GM19438 (cell line): ENCODE measurements around the gene SLC22A12.

Experiments used
- ATAC-seq: cut with Tn5 transposase; IDR thresholded peaks from one replicate; pipeline ENCODE4 v1.9.1; 2021; ENCODE audit warnings: low read depth; ENCODE audit not compliant: unreplicated experiment

SLC22A12 gene

DNA sequence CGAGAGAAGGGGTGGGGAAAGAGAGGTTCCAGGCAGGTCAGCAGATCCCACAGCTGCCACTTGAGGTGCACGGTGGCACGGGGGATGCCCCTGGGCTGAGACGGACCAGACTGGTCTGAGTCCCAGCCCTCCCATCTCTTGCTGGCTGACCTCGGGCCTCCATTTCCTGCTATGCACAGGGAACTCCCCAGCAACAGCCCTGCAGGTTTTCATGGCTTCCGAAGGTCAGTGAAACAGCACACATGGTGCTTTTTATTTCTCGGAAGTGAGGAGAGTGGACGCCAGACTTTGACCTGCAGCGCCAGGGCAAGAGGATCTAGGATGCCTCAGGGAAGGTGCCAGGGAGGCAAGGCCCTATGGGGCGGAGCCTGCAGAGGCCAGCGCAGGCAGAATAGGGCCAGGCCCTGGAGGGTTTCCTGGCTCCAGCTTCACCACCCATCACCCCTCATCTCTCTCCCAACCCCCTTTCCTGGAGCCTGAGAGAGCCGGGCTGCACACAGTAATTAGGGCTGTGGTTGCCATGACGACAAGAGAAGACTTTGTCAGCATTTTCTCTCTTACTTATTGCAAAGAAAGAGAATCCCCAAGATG lies 29.5 kb downstream of the SLC22A12 start:
- no peak for ATAC-seq

DNA sequence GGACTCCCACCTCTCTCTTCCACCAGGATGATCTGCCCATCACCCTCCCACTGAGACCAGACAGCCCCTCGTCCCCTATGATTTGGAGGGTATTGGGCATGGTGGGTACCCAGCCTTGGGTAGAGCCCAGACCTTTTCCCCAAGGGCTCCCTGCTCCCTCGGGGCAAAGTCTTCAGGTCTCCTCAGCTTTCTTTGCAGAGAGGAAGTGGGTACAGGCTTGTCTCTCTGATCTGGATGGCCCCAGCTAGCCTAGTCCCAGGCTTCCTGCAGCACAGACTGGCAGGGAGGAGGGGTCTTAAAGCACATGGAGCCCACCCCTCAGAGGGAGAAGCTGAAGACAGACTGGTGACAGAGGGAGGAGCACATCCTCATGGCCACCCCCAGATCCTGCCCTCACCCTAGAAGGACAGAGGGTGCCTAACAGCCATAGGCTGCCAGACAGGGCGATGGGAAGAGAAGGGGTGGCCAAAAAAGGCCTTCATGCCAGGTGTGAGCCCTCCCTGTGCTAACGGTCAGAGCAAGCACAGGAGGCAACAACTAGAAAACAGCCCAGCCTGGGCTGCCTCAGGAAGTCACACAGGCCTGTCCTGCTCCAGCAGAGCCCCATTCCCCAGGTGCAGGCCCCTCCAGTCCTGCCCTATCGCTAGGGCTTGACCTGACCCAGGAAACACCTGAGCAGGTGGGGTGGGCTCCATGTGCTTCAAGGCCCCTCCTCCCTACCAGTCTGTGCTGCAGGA lies 30.4 kb downstream of the SLC22A12 start:
- no peak for ATAC-seq

DNA sequence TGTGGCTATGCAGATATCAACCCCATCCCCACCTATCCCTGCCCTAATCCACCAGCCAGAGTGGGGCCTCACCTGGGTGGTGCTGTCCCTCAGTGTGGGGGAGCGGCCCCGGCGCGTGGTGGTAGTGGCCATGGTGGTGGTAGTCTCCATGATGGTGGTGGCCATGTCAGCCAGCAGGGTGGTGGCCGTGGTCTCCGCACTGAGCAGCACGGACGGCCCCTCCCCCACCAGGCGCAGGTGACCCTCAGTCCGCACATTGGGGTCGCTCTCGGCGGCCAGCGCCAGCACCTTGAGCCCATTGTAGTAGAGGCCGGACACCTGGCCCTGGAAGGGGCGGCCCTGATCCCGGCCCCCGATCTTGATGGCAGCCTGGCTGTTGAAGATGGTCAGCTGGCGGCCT lies 31.7 kb downstream of the SLC22A12 start:
- ATAC-seq, result no peak

DNA sequence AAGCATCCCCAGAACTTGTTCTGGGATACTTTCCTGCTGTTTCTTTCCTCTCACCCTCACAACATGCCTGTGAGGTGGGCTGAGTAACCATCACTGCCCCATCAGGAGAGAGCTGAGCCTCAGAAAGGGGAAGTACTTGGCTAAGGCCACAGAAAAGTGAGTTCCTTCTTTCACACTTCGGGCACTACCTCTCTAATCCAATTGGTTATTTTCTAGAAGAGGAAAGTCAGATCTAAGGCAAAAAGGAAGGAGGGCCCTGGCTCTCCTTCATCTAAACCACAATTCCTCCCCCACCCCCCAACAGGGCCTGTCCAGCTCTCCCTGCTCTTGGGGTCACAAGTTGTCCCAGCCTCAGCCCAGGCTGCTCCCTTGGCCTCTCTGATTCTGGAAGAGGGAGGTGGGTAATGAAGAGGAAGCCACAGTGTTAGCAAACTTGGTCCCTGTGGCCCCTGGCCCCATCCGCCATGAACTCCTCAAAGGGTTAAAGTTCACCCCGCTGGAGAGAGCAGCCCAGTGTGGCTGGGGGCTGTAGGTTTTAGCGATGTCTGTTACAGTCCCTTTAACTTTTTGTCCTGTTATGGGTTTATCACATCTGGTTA lies 34.0 kb downstream of the SLC22A12 start:
- ATAC-seq, result no peak

DNA sequence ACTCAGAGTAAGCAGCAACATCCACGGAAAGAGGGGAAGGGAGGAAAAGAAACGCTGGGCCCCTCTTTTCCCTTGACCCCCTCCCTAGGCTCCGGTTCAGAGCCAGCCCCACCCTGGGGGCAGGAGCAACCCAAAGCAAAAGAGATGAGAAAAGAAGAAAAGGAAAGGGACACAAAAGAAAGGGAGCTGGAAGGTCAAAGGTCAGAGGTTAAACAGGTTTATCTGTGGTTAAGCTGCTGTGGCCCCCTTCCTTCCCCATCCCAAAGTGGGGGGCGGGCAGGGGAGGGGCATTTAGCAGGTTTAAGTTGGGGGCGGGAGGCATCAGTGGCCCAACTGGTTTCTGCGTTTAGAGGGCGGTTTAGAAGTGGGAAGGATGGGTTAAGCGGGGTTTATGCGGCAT lies 35.6 kb downstream of the SLC22A12 start:
- no peak for ATAC-seq

DNA sequence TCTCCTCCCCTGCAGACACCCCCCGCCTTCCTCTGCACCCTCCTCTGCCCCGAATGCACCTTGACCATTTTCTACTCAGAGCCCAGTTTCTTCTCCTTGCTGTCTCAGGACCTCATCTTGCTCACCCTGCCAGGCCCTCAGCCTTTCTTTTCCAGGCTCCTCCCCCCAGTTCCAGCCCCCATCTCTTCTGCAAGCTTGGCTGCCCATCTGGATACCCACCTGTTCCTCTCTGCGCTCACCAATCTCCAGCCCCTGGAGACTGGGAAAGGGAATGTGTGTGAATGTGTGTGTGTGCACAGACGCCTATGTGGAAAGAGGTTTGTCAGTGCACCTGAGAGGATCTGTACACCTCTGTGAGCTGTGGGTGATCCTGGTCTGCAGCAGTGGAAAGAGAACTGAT lies 36.4 kb downstream of the SLC22A12 start:
- ATAC-seq, result no peak

DNA sequence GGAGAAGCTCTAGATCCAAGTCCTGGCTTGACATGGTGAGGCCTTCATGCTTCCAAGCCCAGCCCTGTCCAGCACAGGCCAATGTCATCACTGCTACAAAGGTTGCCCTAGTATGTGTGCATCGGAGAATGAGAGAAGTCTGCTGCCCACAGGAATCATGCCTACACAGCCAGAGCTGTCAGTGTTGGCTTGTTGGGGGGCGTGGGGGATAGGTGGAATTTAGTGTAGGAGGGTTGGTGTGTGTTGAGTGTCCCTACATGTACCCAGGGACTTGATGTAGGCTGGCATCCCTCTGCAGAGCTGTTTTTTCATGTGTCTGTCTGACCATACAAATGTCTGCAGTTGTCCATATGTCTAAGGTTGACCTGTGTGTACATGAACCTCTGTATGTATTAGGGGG lies 37.6 kb downstream of the SLC22A12 start:
- ATAC-seq, result no peak

DNA sequence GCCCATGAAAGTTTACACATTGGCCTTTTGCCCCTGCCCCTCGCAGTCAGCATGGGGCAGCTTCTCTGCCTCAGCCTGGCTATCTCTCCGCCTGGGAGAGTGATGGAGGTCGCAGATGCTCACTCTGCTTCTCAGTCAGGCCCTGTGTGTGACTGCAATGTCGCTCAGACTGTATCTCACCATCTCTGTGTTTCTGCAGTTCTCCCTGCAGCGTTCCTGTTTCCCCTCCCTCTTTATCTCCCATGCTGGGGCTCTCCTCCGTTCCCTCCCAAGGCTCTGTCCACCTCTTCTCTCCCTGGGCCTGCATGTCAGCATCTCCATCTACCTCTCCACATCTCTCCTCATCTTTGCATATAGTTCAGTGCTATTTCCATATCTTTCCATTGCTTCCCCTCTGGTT lies 38.1 kb downstream of the SLC22A12 start:
- ATAC-seq, result no peak

DNA sequence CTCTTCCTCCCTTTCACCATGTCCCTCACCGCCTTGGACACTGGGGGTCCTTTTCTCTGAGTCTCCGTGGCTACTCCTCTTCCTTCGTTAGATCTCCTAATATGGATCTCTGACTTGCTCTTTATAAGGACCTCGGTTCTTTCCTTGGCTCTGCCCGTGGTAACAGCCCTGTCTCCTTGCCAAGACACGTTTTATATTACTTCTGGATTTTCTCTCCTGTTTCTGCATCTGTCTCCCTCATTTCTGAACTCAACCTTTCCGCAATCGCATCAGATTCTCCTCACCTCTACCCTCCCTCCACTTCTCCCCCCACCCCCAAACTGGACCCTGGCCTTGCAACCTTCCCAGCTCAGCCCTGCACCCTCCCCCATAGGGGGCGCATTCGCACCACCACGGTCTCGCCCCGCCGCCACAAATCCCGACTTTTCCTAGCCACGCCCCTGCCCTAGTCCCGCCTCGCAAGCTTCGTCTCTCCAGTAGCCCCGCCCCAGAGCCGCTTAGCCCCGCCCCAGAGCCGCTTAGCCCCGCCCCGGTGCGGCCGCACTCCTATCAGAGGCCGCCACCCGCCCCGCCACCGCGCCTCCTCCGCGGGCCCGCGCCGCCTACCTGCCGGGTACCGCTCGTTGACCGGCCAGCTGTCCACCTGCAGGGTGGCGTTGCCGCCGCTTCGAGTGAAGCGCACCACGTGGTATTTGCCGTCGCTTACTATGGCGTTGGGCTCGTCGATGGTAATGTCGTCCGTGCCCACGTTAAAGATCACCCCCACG lies 39.0 kb downstream of the SLC22A12 start:
- no peak for ATAC-seq

DNA sequence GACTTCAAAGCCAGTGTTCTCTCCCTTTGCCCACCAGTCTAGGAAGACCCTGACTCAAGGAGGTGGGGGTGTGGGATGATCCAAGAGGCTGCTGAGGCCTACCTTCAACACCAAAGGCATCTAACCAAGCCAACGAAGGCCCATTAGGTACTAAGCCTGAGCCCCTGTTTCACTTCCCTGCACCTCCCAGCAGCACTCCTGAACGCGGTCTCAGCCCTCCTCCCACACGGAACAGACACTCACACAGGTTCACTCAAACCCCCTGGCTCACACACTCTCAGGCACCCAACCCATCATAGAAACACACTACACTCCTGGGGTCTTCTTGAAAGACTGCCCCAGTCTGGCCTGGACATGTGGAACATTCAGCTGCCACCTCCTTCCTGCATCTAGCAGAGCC lies 40.7 kb downstream of the SLC22A12 start:
- ATAC-seq, result no peak

DNA sequence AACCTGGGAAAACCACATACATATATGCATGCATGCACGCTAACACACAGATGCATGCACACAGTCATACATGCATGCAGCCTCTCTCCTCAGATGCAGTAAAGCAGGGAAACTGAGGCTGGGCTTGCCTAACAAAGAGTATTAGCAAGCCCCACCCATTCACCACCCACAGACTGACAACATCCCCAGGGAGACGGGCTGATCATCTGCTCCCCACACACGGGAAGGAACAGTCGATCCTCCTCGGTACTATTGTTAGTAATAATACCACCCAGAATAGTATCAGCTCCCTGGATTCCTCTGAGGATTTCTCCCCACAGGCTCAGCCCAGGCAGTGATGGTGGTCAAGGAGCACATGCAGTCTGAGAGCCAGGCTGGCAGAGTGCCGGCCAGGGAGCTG lies 41.2 kb downstream of the SLC22A12 start:
- ATAC-seq, result no peak

DNA sequence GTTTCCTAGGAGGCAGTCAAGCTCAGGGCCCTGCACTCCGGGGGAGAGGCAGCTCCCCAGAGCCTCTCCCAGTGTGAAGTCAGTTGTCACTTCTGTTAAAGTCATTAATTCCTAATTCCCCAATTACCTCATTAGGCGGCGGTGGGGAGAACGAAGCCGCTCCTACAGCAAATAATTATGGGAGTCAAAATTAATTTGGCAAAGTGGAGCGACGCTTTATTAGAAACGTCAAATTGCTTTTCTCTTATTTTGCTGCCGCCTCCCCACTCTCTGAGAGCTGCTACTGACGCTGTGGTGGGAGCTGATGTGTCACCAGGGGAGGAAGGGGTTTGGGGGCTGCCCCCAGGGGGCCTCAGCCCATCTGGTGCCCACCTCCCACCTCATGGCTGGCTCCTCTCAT lies 41.6 kb downstream of the SLC22A12 start:
- no peak for ATAC-seq

DNA sequence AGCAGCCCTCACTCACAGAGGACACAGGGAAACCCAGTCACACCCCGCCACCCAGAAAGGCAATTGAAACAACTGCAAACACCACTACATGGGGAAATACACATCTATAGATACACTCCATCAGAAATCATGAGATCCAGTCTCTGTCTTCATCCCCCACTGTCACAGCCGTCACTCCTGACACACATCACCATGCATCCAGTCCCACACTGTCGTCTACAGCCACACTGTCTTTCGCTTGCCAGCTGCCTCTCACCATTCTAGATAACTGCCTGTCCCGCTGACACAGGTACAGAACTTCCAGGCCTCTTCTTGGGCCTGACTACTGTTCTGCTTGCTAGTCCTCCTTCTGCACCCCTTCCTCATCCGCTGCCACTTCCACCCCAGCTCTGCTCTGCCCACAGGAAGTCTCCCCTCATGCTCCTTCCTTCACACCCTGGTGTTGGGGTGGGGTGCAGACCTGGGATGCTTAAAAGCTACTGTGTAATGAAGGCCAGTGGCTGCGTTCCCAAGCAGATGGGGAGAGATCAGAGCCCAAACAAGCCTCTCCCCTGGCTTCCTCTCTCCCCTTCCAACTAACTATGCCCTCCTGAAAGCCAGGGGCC lies 42.6 kb downstream of the SLC22A12 start:
- ATAC-seq, result no peak

DNA sequence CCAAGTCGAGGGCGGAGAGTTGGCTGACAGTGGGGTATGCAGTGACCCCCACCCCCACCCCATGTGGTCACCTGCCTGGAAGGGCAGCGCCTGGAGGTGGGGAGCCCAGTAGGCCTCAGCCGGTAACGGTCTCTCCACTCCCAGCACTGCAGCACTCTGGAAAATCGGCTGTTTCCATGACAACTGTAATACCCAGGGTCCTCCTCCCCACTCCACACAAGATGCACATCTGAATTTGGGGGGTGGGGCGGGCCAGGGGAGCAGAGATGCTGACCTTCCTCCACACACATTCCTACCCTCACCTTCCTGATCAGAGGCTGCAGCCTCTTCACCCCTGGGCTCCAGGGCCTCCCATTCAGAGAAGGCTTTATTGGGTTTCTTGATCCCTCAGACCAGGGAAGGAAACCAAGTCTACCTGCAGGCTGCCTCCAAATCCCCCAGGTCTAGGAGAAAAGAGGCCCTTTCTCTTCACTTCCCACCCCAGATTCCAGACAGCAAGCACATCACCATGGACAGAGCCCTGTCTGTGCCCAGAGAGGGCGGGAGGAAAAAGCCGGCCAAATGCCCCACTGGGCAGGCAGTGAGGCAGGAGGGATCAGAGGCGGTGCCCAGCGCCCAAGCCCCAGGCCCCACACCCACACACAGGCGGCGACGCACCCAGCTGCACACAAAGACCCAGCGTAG lies 46.5 kb downstream of the SLC22A12 start:
- ATAC-seq, result no peak

DNA sequence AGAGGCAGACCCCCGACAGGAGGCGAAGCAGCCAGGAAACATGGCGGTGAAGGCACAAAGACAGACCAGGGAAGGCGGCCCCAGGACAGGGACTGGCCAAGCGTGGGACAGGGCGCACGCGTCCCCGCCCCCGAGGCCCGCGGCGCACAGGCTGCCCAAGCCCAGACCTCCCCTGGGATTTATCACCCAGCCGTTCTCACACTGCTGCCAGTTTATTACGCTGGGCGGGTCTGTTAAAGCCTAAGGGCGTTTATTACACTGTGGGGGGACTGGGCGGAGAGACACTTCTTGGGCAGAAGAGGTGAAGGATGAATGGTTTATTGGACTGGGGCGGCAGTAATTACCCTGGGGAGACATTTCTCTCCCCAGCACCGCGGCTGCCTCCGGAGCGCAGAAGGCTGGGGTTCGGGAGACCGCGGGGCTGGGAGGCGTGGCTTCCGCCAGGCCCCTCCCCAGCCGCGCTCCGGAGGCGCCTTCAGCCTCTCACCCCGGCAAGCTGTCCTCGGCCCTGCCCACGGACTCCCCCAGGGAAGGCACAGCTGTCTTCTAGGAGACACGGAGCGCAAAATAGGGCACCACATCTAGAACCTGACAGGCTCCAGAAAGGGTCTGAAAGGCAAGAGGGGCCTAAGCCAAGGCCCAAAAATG lies 47.1 kb downstream of the SLC22A12 start:
- ATAC-seq, result no peak

DNA sequence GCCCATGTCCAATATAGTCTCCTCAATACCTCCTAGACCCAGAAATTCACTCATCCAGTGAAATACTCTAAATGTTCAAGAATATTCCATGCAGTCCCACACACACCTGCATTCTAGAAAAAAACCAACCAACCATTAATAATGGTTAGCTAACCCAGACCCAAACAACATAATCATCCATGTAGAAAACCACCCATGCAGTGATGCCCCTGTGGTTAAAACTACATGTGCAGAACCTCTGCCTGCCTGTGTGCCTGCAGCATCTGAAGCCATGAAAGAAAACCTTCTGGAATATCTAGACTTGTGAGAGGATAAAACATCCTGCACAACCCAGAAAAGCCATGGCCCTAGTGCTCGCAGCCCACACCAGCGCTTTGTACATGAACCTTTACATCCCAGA lies 47.8 kb downstream of the SLC22A12 start:
- no peak for ATAC-seq

DNA sequence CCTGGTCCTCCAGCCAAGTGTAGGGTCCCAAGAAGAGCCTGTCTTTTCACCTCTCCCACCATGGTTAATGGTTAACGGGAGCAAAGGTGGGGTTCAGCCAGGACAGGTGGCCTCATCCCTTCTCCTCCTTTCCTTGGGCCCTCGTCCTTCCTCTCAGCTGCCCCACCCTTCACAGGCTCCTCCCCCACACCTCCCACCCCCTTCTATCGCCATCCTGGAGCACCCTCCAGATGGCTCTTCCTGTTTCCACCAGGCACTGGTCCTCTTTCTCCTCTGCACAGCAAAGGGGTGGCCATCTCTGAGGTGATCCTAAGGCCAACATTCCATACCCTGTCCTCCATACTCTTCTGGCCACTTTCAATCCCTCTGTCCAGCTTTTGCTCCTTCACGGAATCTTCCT lies 48.9 kb downstream of the SLC22A12 start:
- no peak for ATAC-seq

DNA sequence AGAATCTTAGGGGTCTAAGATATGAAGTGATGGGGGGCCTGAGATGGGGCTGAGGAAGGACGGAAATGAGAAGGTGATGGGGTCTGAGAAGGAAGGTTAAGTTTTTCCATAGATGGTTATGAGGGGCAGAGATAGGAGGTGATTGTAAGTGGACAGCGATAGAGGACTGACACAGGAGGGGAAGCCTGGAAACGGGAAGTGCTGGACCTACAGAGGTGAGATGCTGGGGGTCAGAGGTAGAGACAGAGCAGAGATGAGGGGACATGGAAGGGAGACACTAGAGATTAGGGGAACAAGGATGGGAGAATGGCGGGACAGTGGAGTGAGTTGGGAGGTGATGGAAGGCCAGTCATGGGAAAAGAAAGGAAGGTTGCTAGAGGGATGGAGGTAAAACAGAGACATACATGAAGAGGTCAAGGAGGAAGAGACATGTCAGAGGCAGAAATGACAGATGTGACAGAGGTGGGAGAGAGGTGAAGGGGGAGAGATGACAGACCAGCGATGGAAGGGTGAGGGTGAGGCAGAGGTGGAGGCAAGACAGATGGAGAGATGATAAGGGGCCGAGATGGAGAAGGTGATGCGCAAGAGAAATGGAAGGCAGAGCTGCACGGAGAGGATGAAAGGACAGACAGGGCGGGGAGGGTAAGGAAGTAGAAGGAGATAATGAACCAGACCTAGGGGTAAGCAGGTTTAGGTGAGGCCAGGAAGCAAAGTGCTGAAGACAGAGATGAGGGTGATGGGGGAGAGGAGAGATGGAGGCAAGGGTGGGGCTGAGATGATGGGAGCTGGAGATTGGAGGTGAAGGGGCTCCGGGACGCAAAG lies 50.8 kb downstream of the SLC22A12 start:
- ATAC-seq, result no peak

DNA sequence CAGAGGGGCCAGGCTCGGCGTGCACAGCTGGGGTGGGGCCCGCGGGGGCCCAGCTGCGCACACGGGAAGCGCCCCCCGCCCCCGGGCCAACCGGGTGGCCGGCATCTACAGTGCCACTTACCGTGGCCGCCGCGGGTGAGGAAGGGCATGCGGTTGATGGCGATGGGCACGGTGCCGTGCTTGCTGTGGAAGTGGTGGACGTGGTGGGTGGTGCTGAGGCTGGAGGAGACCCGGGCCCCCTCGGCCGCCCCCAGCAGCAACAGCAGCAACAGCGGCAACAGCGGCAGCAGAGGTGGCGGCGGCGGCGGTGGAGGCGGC lies 51.4 kb downstream of the SLC22A12 start:
- ATAC-seq, result no peak
